OCI-LY1 (cell line): ENCODE measurements around the gene WWOX.

Experiments
- H2AFZ ChIP-seq: fragments of 200-600 bp; sonication (generic), shearing (Covaris generic); 2 replicates; pipeline ENCODE4 v1.6.0; 2014; ENCODE audit warnings: antibody characterized with exemption, mild to moderate bottlenecking, low read length
- H3F3A ChIP-seq: fragments of 200-600 bp; sonication (generic), shearing (Covaris generic); 2 replicates; pipeline ENCODE4 v1.6.0; 2014; ENCODE audit warnings: mild to moderate bottlenecking, antibody characterized with exemption, low read length, moderate library complexity; ENCODE audit not compliant: insufficient read depth
- H3K27ac ChIP-seq: fragments of 200-600 bp; sonication (generic); 2 replicates; pipeline ENCODE4 v1.5.1; 2014; ENCODE audit warnings: low read length, mixed run types, mild to moderate bottlenecking, low read depth; ENCODE audit not compliant: poor library complexity, severe bottlenecking
- H3K27me3 ChIP-seq: fragments of 200-600 bp; sonication (generic); 2 replicates; pipeline ENCODE4 v1.6.0; 2014; ENCODE audit warnings: antibody characterized with exemption, mild to moderate bottlenecking, low read length, moderate library complexity; ENCODE audit not compliant: insufficient read depth
- H3K36me3 ChIP-seq: fragments of 200-600 bp; sonication (generic); 2 replicates; pipeline ENCODE4 v1.6.1; 2014; ENCODE audit warnings: mild to moderate bottlenecking, antibody characterized with exemption, low read length, moderate library complexity, mixed read lengths; ENCODE audit not compliant: insufficient read depth
- H3K4me1 ChIP-seq: fragments of 200-600 bp; sonication (generic); 2 replicates; pipeline ENCODE4 v1.5.1; 2014; ENCODE audit warnings: mild to moderate bottlenecking, low read length, moderate library complexity; ENCODE audit not compliant: insufficient read depth, severe bottlenecking
- H3K4me2 ChIP-seq: fragments of 200-600 bp; sonication (generic), shearing (Covaris generic); 2 replicates; pipeline ENCODE4 v1.6.1; 2014; ENCODE audit warnings: low read length
- H3K4me3 ChIP-seq: fragments of 200-600 bp; sonication (generic); 2 replicates; pipeline ENCODE4 v1.5.1; 2014; ENCODE audit warnings: low read length, low read depth, mild to moderate bottlenecking, mixed read lengths; ENCODE audit not compliant: poor library complexity, severe bottlenecking
- H3K79me2 ChIP-seq: fragments of 200-600 bp; shearing (Covaris generic); 2 replicates; pipeline ENCODE4 v1.6.1; 2016; ENCODE audit warnings: mixed run types, low read length, mixed read lengths; ENCODE audit not compliant: insufficient read depth
- H3K9ac ChIP-seq: fragments of 200-600 bp; sonication (generic), shearing (Covaris generic); 2 replicates; pipeline ENCODE4 v1.6.1; 2014; ENCODE audit warnings: mild to moderate bottlenecking, low read length, mixed read lengths
- H3K9me2 ChIP-seq: fragments of 200-600 bp; sonication (generic), shearing (Covaris generic); 2 replicates; pipeline ENCODE4 v1.6.1; 2014; ENCODE audit warnings: low read depth, mild to moderate bottlenecking, low read length, mixed read lengths
- H3K9me3 ChIP-seq: fragments of 200-600 bp; shearing (Covaris generic); 2 replicates; pipeline ENCODE4 v1.6.1; 2014; ENCODE audit warnings: low read length, mixed read lengths
- H4K20me1 ChIP-seq: fragments of 200-600 bp; sonication (generic), shearing (Covaris generic); 2 replicates; pipeline ENCODE4 v1.6.0; 2016; ENCODE audit warnings: mild to moderate bottlenecking, low read length; ENCODE audit not compliant: insufficient read depth
- EZH2 ChIP-seq: fragments of 200-600 bp; sonication (generic), shearing (Covaris generic); IDR thresholded peaks from 2 replicates; pipeline ENCODE4 v1.8.0; 2017; ENCODE audit warnings: borderline replicate concordance, mixed run types, mild to moderate bottlenecking, antibody characterized with exemption, low read length, moderate library complexity, mixed read lengths
- TF ChIP-seq, protein P1 (sequence below): fragments of 200-600 bp; sonication (generic), shearing (Covaris generic); IDR thresholded peaks from 2 replicates; pipeline ENCODE4 v1.5.1; 2017; ENCODE audit warnings: mild to moderate bottlenecking, antibody characterized with exemption, low read length, moderate library complexity, mixed read lengths

The WWOX gene

DNA sequence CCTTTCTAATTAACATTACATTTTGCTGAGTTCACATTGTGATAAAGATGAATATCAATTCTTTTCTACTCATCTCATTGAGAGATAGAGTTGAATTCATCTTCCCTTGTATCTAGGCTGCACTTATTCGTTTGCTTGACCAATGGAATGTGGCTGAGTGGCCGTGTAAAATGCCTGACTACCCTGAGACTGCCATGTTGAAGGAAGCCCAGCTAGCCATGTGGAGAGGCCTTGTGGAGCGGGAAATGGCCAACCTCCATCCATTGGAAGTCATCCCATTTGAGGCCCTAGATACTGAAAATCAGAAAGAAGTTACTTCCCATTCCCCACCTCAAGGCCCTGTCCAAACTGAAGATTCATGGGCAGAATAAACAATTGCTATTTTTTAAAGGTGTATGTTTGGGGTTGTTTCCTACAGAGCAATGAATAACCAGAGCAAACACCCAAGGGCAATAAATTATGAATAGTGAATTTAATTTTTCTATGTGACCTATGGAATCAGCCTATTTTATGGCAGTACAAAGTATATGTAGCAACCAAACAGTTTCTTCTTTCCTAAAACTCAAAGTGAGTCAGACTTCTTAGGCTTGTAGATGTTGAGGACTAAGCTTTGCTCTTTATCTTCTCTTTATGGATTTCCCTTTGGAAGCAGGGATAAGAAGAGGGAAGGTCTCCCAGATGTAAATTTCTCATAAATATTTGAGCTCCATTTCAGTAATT, 956.0 kb downstream of the WWOX start:
- Histone ChIP-seq H3F3A (no peaks in the 10 kb centered on the region), H3K27ac (no peak overlapping the region), H3K9me2 (no peaks in the 10 kb centered on the region), H3K4me3 (no peak overlapping the region), H3K27me3 (no peaks in the 10 kb centered on the region), H3K9ac (no peak overlapping the region), H4K20me1 (no peaks in the 10 kb centered on the region), H3K79me2 (no peaks in the 10 kb centered on the region), H3K36me3 (no peaks in the 10 kb centered on the region), H3K9me3 (no peaks in the 10 kb centered on the region), H3K4me2 (no peak overlapping the region), H2AFZ (no peak overlapping the region), H3K4me1 (no peaks in the 10 kb centered on the region)
- TF ChIP-seq EZH2: no peak
- TF ChIP-seq, protein P1, sequence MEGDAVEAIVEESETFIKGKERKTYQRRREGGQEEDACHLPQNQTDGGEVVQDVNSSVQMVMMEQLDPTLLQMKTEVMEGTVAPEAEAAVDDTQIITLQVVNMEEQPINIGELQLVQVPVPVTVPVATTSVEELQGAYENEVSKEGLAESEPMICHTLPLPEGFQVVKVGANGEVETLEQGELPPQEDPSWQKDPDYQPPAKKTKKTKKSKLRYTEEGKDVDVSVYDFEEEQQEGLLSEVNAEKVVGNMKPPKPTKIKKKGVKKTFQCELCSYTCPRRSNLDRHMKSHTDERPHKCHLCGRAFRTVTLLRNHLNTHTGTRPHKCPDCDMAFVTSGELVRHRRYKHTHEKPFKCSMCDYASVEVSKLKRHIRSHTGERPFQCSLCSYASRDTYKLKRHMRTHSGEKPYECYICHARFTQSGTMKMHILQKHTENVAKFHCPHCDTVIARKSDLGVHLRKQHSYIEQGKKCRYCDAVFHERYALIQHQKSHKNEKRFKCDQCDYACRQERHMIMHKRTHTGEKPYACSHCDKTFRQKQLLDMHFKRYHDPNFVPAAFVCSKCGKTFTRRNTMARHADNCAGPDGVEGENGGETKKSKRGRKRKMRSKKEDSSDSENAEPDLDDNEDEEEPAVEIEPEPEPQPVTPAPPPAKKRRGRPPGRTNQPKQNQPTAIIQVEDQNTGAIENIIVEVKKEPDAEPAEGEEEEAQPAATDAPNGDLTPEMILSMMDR: no peak

DNA sequence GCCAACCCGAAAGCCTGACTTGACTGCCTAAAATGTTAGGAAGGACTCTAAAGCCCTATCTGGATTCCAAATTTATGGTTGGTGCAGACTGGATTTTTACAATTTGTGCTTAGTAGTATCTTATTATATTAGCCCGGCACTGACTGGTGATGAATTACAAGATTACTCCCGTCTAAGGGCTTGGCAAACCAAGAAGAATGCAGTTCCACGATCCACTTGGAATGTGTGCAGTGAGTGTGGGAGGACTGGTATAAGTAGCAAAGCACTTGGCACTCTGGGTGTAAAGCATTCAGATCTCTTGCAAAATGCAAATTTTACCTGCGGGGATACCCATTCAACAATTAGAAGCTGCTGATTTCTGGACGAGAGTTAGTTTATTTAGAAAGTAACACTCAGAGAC, 961.7 kb downstream of the WWOX start:
- no peaks in the 10 kb centered on the region for H3F3A ChIP-seq
- H3K4me3 ChIP-seq: no peak overlapping the region
- no peaks in the 10 kb centered on the region for H3K9me2 ChIP-seq
- H3K27me3 ChIP-seq: no peaks in the 10 kb centered on the region
- TF ChIP-seq EZH2: no peak
- TF ChIP-seq, protein P1: no peak
- H3K9me3 ChIP-seq: no peaks in the 10 kb centered on the region
- H3K27ac ChIP-seq: no peak overlapping the region
- no peak overlapping the region for H3K4me2 ChIP-seq
- no peaks in the 10 kb centered on the region for H4K20me1 ChIP-seq
- no peaks in the 10 kb centered on the region for H3K36me3 ChIP-seq
- H2AFZ ChIP-seq: no peak overlapping the region
- H3K9ac ChIP-seq: no peak overlapping the region
- H3K79me2 ChIP-seq: no peaks in the 10 kb centered on the region
- no peaks in the 10 kb centered on the region for H3K4me1 ChIP-seq

DNA sequence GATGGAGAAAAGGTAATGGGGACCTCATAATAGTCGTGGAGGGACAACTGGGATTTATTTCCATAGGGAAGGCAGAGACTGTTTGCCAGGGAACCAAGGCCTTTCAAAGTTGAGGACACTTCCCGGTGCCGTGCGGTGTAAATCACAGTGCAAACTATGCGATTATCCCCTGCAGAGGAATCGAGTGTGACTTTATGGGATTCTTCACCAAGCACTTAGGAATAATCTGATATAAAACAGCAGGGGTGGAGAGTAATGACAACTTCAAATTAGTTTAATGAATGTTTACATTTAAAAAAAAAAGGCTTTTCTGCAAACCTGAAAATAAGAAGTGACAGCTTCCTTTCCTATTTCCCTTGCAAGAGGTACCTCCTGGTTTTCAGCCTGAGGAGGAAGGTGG, 962.9 kb downstream of the WWOX start:
- TF ChIP-seq EZH2: no peak
- TF ChIP-seq, protein P1: no peak
- no peak overlapping the region for H3K4me2 ChIP-seq
- no peaks in the 10 kb centered on the region for H3K9me3 ChIP-seq
- H3F3A ChIP-seq: no peaks in the 10 kb centered on the region
- no peak overlapping the region for H3K4me3 ChIP-seq
- H3K79me2 ChIP-seq: no peaks in the 10 kb centered on the region
- no peak overlapping the region for H3K27ac ChIP-seq
- H3K9ac ChIP-seq: no peak overlapping the region
- H2AFZ ChIP-seq: no peak overlapping the region
- no peaks in the 10 kb centered on the region for H3K27me3 ChIP-seq
- H3K36me3 ChIP-seq: no peaks in the 10 kb centered on the region
- H3K9me2 ChIP-seq: no peaks in the 10 kb centered on the region
- no peaks in the 10 kb centered on the region for H4K20me1 ChIP-seq
- H3K4me1 ChIP-seq: no peaks in the 10 kb centered on the region
